HG02763 (cell line): ENCODE measurements around the gene SEMA5B.

Source experiments
- ATAC-seq: cut with Tn5 transposase; IDR thresholded peaks from one replicate; pipeline ENCODE4 v1.9.1; 2021; ENCODE audit warnings: mild to moderate bottlenecking, moderate library complexity; ENCODE audit not compliant: unreplicated experiment

The SEMA5B gene

DNA sequence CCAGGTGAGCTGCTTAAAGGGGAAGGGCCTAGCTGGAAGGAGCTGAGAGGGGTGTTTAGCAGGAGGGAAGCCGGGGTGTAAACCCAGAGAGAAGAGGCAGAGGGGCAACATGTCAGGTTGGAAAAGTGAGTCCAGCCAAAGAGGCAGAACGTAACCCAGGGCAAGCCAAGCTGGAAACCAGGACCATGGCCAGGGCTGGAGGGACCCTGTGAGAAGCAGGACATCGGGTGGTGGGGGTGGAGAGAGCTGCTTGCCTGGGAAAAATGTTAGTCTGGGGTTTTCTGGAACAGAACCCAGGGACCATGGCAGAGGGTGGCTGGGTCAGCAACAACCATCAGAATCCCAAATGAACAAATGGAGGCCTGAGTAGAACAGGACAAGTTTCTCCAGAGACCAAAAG is 32.6 kb downstream of the SEMA5B start:
- ATAC-seq = no peak

DNA sequence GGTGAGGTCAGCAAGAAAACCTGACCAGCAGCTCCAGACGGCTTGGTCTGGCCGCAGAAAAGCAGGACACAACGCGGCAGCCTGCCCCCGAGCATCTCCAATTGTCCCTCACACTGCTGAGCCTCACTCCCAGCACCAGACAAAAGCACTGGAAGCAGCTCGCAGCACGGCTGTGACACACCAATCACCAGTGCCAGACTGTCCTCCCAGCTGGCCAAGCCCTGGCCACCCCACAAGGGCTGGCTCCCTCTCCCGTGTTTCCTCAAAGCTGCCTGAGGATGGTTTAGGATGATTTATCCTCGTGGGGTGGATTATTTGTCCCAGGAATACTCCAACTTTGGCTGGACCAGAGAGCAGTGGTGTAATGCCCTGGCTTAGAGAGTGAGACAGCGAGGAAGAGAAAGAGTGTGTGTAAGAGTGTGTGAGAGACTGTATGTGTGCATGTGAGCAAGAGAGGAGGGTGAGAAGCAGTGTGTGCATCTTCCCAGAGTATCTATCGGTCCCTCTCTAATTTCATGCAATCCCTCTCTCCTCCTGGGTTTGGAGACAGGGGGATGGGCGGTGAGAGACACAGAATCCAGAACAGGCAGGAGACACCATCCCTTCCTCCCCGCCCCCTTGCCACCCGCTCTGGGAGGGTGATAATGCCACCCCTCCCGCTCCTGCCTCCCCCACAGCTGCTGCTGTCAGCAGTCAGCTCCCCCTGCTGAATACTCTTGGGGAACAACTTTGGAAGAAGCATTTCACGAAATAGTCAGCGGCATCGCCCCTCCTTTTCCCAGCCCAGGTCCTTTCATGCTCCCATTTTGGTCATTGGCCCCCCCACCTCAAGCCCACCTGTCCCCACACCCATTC is 34.2 kb downstream of the SEMA5B start:
- ATAC-seq = no peak

GRCh38 chr3:122992676-122993075 is 34.9 kb downstream of the SEMA5B start:
- no peak for ATAC-seq

- ATAC-seq = no peak
Observed at GRCh38 chr3:122992133-122992532, 35.4 kb downstream of the SEMA5B start.

DNA sequence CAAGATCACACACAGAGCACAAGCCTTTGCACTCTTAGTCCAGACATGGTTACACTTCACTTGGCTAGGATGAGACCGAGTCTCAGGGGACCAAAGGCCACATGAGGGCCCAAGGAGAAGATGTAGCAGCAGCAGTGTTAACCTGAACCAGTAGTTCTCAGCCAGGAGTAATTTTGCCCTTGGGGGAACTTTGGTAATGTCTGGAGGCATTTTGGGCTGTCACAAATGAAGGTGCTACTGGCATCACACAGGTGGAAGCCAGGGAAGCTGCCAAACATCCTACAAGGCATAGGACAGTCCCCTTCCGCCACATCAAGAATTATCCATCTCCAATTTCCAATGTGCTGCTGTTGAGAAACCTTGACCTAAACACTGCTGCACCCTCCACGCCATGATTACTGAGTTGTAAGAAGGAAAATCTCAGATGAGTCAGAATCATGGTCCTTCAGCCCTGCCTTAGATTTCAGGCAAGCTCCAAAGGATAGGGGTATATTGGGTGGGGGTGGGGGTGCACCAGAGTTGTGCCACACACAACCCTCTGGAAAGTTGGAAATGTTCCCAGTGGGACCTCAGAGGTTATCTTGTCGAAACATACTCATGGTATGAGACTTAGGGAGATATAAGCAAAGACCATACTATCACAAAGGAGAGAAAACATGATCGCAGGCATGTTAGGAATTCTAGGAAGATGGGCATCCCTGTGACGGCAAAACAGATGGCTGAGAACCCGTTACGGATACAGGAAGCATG is 36.2 kb downstream of the SEMA5B start:
- ATAC-seq = no peak

- no peak for ATAC-seq
Observed at GRCh38 chr3:122989856-122990575, 37.5 kb downstream of the SEMA5B start.

DNA sequence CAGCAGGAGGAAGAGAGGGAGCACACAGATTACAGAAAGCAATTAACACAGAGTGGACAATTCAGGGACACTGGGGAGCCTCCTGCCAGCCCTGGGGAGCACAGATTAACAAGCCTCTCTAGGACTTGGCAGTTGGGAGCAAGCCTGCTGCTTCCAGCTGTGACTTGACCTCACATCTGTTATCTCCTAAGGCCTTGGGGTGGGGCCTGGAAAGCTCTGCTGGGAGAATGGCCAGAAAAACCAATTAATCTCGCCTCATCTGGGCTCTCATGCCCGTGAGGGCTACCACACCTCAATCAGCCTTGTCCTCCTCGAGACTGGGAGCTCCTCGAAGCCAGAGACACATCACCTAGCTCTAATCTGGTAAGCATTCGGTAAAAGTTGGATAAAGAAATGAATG is 39.1 kb downstream of the SEMA5B start:
- ATAC-seq = no peak

GRCh38 chr3:122987736-122988319 is 39.7 kb downstream of the SEMA5B start:
- ATAC-seq = no peak

- no peak for ATAC-seq
Observed at GRCh38 chr3:122987231-122987630, 40.3 kb downstream of the SEMA5B start.

- no peak for ATAC-seq
Observed at GRCh38 chr3:122986693-122987179, 40.8 kb downstream of the SEMA5B start.

- no peak for ATAC-seq
Observed at GRCh38 chr3:122985539-122985938, 42.0 kb downstream of the SEMA5B start.

DNA sequence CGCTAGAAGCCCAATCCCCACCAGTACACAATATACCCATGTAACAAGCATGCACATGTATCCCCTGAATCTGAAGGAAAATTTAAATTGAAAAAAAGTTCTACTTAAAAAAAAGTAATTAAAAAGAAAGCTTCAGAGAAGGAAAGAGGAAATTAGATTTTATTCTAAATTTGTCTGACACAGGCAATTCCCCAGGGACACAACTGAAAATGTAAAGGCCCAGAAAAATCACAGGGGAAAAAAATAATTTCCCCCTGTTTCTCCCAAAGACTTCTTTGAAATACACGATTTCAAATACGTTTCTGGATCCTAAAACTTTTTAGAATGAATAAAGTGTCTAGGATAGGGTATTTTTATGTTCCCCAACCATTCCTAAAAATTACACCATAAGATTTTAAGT is 42.9 kb downstream of the SEMA5B start:
- no peak for ATAC-seq

DNA sequence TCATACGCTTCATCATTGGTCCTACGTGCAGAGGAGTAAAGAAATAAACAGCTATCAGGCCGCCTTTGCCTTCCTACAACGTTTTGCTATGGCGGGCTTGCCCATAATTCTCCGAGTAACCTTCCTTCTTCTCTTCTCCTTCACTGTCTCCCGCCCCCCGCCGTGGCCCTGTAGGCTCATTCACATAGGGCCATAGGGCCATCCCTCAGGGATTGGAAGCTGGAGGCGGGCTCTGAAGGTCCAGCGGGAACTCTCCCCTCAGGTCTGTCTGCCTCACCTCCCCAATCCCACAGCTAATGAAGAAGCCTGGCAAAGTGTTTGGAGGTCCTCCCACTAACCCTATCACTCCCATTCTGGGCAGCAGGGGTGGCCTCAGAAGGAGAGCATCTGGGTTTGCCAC is 43.6 kb downstream of the SEMA5B start:
- no peak for ATAC-seq

- ATAC-seq = no peak
Observed at GRCh38 chr3:122982216-122983185, 45.1 kb downstream of the SEMA5B start.

DNA sequence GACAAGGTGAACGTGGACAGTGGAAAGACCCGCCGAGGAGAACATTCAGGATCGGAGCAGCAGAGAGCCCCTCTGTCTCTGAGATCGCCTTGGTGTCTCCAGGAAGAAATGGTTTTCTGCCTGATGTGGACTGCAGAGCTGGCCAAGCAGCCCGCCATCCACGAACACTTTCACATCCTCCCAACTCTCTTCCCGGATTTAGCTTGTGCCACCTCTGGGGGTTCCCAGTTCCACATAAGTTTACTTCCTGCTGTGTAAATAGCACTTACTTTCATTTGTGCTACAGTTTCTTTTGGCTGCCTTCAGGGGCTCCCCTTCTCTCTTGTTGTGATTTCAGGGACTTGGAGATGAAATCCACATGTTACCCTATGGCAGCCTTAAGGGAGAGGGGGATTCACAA is 48.4 kb downstream of the SEMA5B start:
- no peak for ATAC-seq

GRCh38 chr3:122978569-122978968 is 49.0 kb downstream of the SEMA5B start:
- no peak for ATAC-seq

GRCh38 chr3:122977746-122978466 is 49.7 kb downstream of the SEMA5B start:
- no peak for ATAC-seq

DNA sequence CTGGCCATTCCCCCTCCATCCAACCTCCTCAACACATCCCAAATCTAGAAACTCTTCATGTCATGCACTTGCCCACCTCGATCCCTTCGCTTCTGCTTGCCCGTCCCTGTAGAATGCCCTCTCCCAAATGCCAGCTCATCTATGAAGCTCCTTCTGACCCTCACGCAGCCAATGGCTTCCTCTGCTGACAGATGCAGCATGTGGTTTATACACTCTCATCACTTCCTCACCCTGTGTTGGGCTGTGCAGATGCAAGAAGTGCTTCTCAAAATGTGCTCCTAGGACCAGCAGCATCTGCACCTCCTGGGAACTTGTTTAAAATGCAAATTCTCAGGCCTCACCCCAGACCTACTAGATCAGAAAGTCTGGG is 51.7 kb downstream of the SEMA5B start:
- no peak for ATAC-seq
